ENCODE results near the gene RETREG1.

The RETREG1 gene

DNA sequence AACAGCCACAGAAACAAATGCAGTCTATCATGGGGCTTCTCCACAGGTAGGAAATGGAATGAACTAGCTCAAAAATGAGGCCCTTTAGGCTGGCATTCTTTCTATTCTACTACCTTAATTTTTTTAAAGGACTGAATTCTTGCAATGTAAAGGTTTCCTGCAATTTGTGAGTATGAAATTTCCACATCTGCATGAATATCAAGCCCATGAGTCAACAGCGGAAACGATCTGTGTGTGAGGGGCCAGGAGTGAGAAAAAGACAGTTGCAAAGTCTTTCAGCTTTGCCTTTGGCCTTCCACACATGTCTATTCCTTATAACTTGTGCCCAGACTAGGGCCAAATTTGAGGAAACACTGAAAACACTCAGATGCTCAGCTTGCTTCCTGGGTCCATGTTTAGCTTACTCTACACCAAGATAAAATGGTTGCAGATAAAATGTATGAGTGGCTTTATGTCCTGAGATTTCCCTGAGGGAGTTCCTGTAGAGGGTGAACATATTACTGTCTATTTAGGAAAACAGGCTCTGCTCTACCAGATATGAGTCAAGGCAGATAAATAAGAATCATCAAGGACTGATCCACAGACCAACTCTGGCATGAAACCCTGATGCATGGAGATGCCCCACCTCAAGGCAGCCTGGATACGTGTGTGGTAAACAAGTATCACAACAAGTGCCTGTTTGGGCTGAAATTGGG, 46.5 kb downstream of the RETREG1 start:
- DNase-seq (ENCODE audit: low read depth) = no peak
- TF ChIP-seq, protein P1, sequence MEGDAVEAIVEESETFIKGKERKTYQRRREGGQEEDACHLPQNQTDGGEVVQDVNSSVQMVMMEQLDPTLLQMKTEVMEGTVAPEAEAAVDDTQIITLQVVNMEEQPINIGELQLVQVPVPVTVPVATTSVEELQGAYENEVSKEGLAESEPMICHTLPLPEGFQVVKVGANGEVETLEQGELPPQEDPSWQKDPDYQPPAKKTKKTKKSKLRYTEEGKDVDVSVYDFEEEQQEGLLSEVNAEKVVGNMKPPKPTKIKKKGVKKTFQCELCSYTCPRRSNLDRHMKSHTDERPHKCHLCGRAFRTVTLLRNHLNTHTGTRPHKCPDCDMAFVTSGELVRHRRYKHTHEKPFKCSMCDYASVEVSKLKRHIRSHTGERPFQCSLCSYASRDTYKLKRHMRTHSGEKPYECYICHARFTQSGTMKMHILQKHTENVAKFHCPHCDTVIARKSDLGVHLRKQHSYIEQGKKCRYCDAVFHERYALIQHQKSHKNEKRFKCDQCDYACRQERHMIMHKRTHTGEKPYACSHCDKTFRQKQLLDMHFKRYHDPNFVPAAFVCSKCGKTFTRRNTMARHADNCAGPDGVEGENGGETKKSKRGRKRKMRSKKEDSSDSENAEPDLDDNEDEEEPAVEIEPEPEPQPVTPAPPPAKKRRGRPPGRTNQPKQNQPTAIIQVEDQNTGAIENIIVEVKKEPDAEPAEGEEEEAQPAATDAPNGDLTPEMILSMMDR (IDR thresholded peaks at IDR 0.05; ENCODE audit: control insufficient read depth, extremely low read depth, insufficient read depth) = no peak

DNA sequence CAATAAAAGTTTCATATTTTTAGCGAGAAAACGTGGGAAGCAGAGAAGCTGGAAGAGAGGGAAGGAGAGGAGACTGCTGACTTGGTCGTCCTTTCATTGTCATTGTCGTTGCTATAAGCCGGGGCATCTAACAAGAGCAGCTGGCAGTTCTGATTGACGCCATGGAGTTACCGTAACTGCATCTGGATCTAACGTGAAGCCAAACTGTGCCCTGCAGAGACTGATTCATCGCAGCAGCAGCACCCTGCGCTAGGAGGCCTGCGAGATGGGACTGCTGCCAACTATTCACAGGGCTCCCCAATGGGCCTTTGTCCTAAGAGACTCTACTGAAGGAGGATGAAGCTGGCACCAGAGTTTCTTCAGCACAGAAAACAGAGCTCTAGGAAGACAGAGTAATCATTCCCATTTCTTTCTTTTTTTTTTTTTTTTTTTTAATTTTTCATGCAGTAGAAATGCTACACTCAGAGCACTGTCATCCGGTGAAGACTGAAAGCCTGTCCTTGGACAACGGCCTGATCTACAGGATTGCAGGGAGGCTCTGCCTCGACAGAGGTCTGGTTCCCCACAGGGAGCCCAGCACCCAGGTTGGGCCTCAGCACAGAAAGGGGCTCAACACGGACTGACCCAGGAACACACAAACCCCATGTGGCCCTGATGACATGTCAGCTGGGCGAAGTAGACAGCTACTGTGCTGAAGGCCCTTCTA, 47.8 kb downstream of the RETREG1 start:
- no peak overlapping the region for H3K4me3 ChIP-seq (ENCODE audit: low read depth, low read length)
- TF ChIP-seq, protein P1 (IDR thresholded peaks at IDR 0.05; ENCODE audit: control insufficient read depth, extremely low read depth, insufficient read depth) = no peak
- DNase-seq (ENCODE audit: low read depth) = no peak

More for the DNA sequence above, 46.5 kb downstream of the RETREG1 start:
- H3K4me3 ChIP-seq (ENCODE audit: low read depth, low read length) = no peak overlapping the region

DNA sequence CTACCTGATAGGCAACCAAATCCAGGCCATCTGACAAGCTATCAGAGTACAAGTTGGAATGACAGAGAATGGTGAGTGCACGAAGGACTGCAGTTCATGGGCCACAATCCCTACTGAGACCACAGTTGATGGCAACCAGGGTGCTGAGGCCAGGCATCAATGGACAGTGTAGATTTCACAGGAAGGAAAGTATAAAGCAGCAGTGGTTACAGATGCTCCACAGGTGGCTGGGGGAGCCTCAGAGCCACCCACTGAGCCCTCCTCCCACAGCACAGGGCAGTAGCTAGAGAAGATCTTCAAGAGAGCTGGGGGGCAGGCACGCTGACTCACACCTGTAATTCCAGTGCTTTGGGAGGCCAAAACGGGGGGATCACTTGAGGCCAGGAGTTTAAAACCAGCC, 49.4 kb downstream of the RETREG1 start:
- DNase-seq (ENCODE audit: low read depth) = no peak
- H3K4me3 ChIP-seq (ENCODE audit: low read depth, low read length) = no peak overlapping the region
- TF ChIP-seq, protein P1 (IDR thresholded peaks at IDR 0.05; ENCODE audit: control insufficient read depth, extremely low read depth, insufficient read depth) = no peak

DNA sequence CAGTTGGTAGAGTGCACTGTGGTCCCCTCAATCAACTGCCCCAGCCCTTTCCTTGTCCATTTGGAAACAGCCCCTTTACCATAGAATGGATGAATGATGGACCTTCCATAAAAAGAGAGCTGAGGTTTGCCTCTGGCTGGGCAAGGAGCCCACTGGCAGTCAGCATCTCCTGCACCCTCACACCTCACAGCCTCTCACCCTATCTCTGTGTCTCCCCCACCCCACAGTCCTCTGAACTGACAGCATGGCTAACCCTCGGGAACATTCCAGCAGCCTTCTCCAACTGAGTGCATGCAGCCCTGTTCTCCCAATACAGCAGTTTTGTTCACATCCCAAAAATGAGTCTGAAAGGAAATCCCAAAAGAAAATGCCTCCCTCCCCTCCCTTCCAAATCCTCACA, 51.7 kb downstream of the RETREG1 start:
- DNase-seq (ENCODE audit: low read depth) = no peak
- TF ChIP-seq, protein P1 (IDR thresholded peaks at IDR 0.05; ENCODE audit: control insufficient read depth, extremely low read depth, insufficient read depth) = no peak
- no peak overlapping the region for H3K4me3 ChIP-seq (ENCODE audit: low read depth, low read length)

DNA sequence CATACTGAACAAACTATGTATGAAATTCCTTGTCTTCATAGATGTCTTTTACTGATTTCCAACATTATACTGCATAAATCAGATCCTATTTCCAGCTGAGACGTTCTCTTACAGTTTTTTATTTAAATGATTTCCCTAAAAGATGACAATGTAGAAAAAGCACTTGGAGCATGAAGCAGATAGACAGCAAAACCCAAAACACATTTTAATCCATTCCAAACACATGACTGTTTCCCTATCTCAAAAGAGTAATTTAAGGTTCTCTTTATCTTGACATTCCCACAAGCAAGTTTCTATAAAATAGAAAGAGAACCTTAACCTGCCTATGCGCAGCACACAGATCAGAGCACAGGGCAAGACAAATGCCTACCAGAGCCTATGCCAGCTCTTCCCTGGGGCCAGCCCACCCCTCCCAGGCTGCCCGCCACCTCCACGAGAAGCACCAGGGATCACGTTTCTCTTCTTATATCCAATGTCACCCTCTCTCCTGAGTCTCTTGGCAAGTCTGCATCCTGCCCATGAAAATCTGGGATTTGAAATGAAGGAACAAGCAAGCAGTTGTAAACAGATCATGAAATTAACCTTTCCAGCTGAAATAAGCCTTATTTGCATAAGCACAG, 52.4 kb downstream of the RETREG1 start:
- no peak for DNase-seq (ENCODE audit: low read depth)
- no peak overlapping the region for H3K4me3 ChIP-seq (ENCODE audit: low read depth, low read length)
- TF ChIP-seq, protein P1 (IDR thresholded peaks at IDR 0.05; ENCODE audit: control insufficient read depth, extremely low read depth, insufficient read depth) = no peak

DNA sequence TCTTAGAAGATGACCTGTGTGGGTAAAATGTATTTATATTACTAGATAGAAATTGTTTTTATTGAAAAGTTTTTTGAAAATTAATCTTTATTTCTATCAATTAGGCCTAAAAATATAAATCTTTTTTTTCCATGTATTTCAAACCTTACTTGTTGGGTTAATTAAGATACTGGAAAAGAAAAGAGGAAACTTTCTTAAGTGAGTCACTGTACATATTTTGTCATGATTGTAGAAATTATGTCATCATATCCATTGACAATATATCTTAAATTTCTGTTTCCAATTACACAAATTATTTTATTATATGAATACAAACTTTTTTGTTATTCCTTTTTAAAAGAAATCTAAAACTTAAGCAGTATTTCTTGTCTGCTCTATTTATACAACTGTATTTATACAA, 53.1 kb downstream of the RETREG1 start:
- H3K4me3 ChIP-seq (ENCODE audit: low read depth, low read length) = no peak overlapping the region
- TF ChIP-seq, protein P1 (IDR thresholded peaks at IDR 0.05; ENCODE audit: control insufficient read depth, extremely low read depth, insufficient read depth) = no peak
- no peak for DNase-seq (ENCODE audit: low read depth)

All from LNCaP clone FGC (cell line).